Prostate gland (tissue), 2 donors: Measurements from ENCODE around the gene MYBPC3.

Experiments used
- CTCF ChIP-seq, 4 experiments: fragments of 200-600 bp in 2 of 4; fragments of 450-650 bp in 2 of 4; sonication (generic) in 2 of 4; IDR thresholded peaks; 1 replicate in 3 of 4; 2 replicates in 1 of 4; pipeline ENCODE4 v1.5.1; 2016 to 2019; ENCODE audit warnings: antibody characterized with exemption in 4 of 4, mild to moderate bottlenecking in 2 of 4, moderate library complexity in 2 of 4
- POLR2A ChIP-seq: fragments of 450-650 bp; IDR thresholded peaks from one replicate; pipeline ENCODE4 v1.6.1; 2016; ENCODE audit warnings: antibody characterized with exemption, mild to moderate bottlenecking
- POLR2AphosphoS5 ChIP-seq: sonication (generic); formaldehyde crosslinking; IDR thresholded peaks from one replicate; pipeline ENCODE4 v1.6.1; 2017; ENCODE audit warnings: antibody characterized with exemption

DNA sequence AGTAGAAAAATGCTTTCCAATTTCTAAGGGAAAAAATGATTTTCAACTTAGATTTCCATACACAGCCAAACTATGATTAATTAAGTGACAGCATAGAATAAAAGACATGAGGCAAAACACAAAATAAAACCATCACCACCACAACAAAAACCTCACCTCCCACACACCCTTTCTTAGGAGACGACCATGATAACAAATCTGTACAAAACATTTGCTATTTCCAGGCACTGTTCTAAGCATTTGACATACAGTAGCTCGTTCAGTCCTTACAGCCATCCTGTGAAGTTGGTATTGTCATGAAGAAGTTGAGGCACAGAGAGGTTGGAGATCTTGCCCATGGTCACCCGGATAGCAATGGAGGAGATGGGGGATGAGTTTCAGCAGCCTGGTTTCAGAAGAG lies 17.2 kb upstream of the MYBPC3 start:
- no peak for TF ChIP-seq CTCF (IDR thresholded peaks at IDR 0.05)
- TF ChIP-seq POLR2A, result no peak
- no peak for TF ChIP-seq POLR2AphosphoS5
